ENCODE results near the gene PRIMA1. TPM values are rescaled to one million over a fixed set of nuclear protein-coding genes. Genes with fewer than 3 reads are reported as not detected.

PRIMA1 gene
- total and polyA plus RNA-seq, 9 of the 15 experiments (the other 6 are each of a cell fraction or from before 2014, with no cell fraction given), result not detected

DNA sequence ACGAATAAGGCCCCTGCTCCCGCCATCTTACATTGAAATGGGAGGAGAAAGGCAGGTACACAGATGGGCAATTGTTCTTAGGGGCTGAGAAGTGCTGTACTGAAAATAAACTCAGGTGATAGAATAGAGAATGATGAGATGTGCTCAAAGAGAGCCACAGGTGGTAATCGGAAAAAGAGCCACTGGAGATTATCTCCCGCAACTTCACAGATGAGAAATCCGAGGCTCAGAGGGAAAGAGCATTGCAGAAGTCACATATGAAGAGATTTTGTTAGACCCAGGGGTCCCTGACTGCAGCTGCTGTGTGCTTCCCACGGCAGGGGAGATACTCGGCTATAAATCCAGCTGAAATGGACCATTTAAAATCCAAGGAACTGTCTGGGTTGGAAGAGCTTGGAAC lies 73.7 kb downstream of the PRIMA1 start (continued):
- TF ChIP-seq HCFC1 (IDR thresholded peaks at IDR 0.05; ENCODE audit: low read depth, low read length), result no peak
- TF ChIP-seq RBM39 (optimal IDR thresholded peaks at IDR 0.05; ENCODE audit: low read depth, low read length), result no peak
- TF ChIP-seq SREBF1 (IDR thresholded peaks at IDR 0.05; ENCODE audit: borderline replicate concordance, low read depth, low read length), result no peak
- no peak for TF ChIP-seq ZNF23 (CRISPR knock-in tag; IDR thresholded peaks at IDR 0.05)
- TF ChIP-seq GABPA (tag; conservative IDR thresholded peaks at IDR 0.05; ENCODE audit: low read depth), result no peak

DNA sequence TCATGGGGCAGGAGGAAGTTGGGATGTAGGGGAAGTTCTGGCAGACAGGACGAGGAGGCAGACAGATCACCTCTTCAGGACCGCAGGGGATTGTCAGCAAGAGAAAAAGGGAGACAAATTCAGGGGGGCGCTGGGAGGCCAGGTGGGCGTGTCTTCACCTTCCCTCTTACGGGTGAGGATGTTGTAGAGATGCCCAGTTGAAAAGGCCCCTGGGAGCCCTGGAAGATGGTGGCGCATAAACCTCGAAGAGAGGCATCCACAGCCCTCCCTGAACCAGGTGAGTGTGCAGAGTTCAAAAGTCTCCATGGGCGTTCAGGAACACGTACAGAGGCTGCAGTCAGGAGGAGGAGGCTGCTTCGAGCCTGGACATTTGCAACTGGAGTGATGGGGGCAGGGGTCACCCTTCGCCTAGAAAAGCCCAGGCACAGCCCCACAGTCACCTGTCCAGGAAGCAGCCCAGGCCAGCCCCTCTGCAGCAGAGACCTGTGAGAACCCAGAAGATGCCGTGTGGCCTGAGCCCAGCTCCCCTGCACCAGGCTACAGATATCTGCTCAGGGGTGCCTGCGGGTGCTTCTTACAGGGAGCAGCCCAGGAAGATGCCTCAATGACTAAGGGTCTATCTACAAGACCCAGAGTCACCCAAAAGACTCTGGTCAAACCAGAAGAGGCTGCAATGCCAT lies 74.4 kb downstream of the PRIMA1 start:
- no TSS peak for BruUV-seq (replicated peaks)
- H3K9me3 ChIP-seq (replicated peaks; ENCODE audit: control insufficient read depth, insufficient read depth, low read depth, low read length), result no peaks in the 10 kb centered on the region
- H3K4me1 ChIP-seq (replicated peaks in 1 of 2; ENCODE audit: control insufficient read depth in 2 of 2, insufficient read depth in 2 of 2, low read length in 2 of 2), result no peaks in the 10 kb centered on the region
- H2AFZ ChIP-seq (ENCODE audit: low read depth, low read length), result no peak overlapping the region
- under 1% methylated on average over 10 of the region's 13 CpGs for WGBS (ENCODE audit: insufficient coverage, low coverage, missing lambda C conversion rate)
- H3K36me3 ChIP-seq (ENCODE audit: control insufficient read depth, insufficient read depth, low read length), result no peaks in the 10 kb centered on the region
- DNase-seq (ENCODE audit: extremely low read depth in 1 of 4, low spot score in 3 of 4) (no peak), FAIRE-seq (no peak), ATAC-seq (no peak)
- CTCF ChIA-PET (ENCODE audit: low intra/inter-chr PET ratio), result no interaction called here
- H4K20me1 ChIP-seq (replicated peaks; ENCODE audit: control insufficient read depth, insufficient read depth, low read length), result no peaks in the 10 kb centered on the region
- no peak overlapping the region for H3K9ac ChIP-seq (ENCODE audit: insufficient read depth in 1 of 2, low read depth in 2 of 2, low read length in 2 of 2)
- no peak overlapping the region for H3K4me2 ChIP-seq (ENCODE audit: insufficient read depth, low read length)
- H3K27ac ChIP-seq (ENCODE audit: extremely low read depth, low read depth, low read length), result no peak overlapping the region
- intact Hi-C loops (cut with micrococcal nuclease), result no loop called here
- H3K27me3 ChIP-seq (ENCODE audit: control insufficient read depth in 2 of 2, insufficient read depth in 2 of 2, low read length in 2 of 2), result peaks cover 0 to 5% of the 10 kb centered on the region in 2 experiments; a peak in 3 of 5 replicates
- in situ Hi-C loops (cut with MboI), result no loop called here
- no peaks in the 10 kb centered on the region for H3K9me1 ChIP-seq (ENCODE audit: control insufficient read depth, insufficient read depth, low read length)
- POLR2A ChIA-PET, result no interaction called here
- H3K79me2 ChIP-seq (ENCODE audit: control insufficient read depth, insufficient read depth, low read length), result no peaks in the 10 kb centered on the region
- no peak overlapping the region for H3K4me3 ChIP-seq
- TF ChIP-seq ZC3H8 (IDR thresholded peaks at IDR 0.05) (no peak), MCM2 (IDR thresholded peaks at IDR 0.05; ENCODE audit: low read depth) (no peak), SMAD3 (CRISPR knock-in tag; conservative IDR thresholded peaks at IDR 0.05) (no peak), ELF1 (tag; IDR thresholded peaks at IDR 0.05) (no peak)
- TF ChIP-seq, protein P1, sequence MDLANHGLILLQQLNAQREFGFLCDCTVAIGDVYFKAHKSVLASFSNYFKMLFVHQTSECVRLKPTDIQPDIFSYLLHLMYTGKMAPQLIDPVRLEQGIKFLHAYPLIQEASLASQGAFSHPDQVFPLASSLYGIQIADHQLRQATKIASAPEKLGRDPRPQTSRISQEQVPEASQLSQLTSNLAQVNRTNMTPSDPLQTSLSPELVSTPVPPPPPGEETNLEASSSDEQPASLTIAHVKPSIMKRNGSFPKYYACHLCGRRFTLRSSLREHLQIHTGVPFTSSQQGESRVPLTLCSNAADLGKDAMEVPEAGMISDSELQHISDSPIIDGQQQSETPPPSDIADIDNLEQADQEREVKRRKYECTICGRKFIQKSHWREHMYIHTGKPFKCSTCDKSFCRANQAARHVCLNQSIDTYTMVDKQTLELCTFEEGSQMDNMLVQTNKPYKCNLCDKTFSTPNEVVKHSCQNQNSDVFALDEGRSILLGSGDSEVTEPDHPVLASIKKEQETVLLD (IDR thresholded peaks at IDR 0.05), result no peak
- TF ChIP-seq, protein P2, sequence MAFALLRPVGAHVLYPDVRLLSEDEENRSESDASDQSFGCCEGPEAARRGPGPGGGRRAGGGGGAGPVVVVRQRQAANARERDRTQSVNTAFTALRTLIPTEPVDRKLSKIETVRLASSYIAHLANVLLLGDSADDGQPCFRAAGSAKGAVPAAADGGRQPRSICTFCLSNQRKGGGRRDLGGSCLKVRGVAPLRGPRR (CRISPR knock-in tag; IDR thresholded peaks at IDR 0.05), result no peak
